ENCODE data around the gene KRT28. TPM values are rescaled to one million over a fixed set of nuclear protein-coding genes. Genes with fewer than 3 reads are reported as not detected.

Gene KRT28
- total RNA-seq, 3 donors from 2014 or later = not detected

DNA sequence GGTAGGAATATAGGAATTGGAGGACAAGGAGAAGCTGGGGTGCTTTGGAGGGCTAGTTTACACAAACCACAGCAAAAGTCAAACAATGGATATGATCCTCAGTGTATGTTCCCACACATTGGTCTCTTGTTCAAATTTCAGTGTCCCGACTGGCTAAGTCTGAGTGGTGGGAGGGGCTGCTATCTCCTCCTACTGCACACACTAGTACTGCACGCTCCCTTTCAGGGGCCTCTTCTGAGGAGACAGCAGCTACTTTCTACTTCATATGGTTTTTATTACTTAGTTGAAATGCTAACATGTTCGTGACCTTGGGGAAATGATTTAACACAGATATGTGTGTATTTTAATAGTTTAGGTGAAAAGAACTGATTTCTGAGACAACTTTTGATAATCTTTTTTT lies 41.5 kb upstream of the KRT28 start:
- DNase-seq (no peak), ATAC-seq (no peak)
- Histone ChIP-seq H3K4me3 (no peak overlapping the region), H3K9me3 (no peaks in the 10 kb centered on the region), H3K4me1 (ENCODE audit: low read depth) (no peaks in the 10 kb centered on the region), H3K36me3 (ENCODE audit: low read depth) (no peaks in the 10 kb centered on the region)
- intact Hi-C loops (cut with DNase I, micrococcal nuclease) = no loop called here
- TF ChIP-seq, protein P1, sequence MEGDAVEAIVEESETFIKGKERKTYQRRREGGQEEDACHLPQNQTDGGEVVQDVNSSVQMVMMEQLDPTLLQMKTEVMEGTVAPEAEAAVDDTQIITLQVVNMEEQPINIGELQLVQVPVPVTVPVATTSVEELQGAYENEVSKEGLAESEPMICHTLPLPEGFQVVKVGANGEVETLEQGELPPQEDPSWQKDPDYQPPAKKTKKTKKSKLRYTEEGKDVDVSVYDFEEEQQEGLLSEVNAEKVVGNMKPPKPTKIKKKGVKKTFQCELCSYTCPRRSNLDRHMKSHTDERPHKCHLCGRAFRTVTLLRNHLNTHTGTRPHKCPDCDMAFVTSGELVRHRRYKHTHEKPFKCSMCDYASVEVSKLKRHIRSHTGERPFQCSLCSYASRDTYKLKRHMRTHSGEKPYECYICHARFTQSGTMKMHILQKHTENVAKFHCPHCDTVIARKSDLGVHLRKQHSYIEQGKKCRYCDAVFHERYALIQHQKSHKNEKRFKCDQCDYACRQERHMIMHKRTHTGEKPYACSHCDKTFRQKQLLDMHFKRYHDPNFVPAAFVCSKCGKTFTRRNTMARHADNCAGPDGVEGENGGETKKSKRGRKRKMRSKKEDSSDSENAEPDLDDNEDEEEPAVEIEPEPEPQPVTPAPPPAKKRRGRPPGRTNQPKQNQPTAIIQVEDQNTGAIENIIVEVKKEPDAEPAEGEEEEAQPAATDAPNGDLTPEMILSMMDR (IDR thresholded peaks at IDR 0.05) = no peak

DNA sequence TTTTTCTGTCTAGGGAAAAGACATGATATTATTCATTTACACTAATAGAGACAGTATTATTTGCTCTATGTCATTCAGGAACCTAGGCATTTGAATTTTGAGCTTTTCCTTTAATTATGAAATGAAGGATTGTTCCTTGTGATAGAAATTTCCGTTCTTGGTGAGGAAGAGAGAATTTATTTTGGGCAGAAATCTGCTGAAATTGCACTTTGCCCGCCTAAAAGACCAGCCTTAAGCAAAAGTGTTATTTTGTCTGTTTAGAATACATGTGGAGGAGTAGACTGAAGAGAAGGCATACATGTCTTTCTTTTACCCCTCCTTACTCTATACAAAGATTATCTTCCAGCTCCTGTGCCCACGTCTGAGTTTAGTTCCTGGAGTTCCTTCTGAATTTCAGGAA lies 39.4 kb upstream of the KRT28 start:
- Histone ChIP-seq H3K36me3 (ENCODE audit: low read depth) (no peaks in the 10 kb centered on the region), H3K4me3 (no peak overlapping the region), H3K9me3 (no peaks in the 10 kb centered on the region), H3K4me1 (ENCODE audit: low read depth) (no peaks in the 10 kb centered on the region)
- intact Hi-C loops (cut with DNase I, micrococcal nuclease) = no loop called here
- TF ChIP-seq, protein P1 (IDR thresholded peaks at IDR 0.05) = no peak
- no peak for DNase-seq
- no peak for ATAC-seq

DNA sequence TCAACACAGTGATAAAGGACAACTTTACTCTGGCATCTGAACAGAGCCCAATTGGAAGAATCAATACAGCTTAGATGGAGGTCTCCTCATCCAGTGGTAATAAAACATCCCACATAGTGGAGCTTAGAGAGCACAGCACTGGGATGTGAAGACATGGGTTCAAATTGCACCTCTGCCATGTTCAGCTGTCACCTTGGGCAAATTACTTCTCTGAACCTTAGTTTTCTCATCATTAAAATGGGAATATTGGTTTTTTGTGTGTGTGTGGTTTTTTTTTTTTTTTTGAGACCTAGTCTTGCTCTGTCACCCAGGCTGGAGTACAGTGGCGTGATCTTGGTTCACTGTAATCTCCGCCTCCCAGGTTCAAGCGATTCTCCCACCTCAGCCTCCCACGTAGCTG lies 36.3 kb upstream of the KRT28 start:
- H3K4me3 ChIP-seq = no peak overlapping the region
- ATAC-seq (no peak), DNase-seq (no peak)

DNA sequence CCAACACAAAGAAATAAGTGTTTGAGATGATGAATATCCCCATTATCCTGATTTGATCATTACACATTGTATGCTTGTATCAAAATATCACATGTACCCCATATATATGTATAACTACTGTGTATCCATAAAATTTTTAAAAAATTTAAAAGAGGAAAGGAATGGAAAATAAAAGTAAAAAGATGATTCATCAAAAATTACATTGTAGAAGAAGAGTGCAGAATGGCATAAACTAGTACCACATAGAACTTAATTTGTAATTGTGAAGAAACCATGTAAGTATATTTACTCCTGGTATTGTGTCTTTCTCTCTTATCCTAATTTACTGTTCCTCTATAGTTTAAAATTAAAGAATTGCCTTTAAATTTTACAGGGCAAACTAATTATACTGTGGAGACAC lies 34.1 kb upstream of the KRT28 start:
- ATAC-seq (no peak), DNase-seq (no peak)
- Histone ChIP-seq H3K36me3 (ENCODE audit: low read depth) (no peaks in the 10 kb centered on the region), H3K9me3 (no peaks in the 10 kb centered on the region), H3K4me1 (ENCODE audit: low read depth) (no peaks in the 10 kb centered on the region), H3K4me3 (no peak overlapping the region)
- intact Hi-C loops (cut with DNase I, micrococcal nuclease) = no loop called here
- TF ChIP-seq, protein P1 (IDR thresholded peaks at IDR 0.05) = no peak

More for the DNA sequence above, 36.3 kb upstream of the KRT28 start:
- no peaks in the 10 kb centered on the region for H3K4me1 ChIP-seq (ENCODE audit: low read depth)
- intact Hi-C loops (cut with DNase I, micrococcal nuclease) = no loop called here
- no peaks in the 10 kb centered on the region for H3K9me3 ChIP-seq
- H3K36me3 ChIP-seq (ENCODE audit: low read depth) = no peaks in the 10 kb centered on the region
- TF ChIP-seq, protein P1 (IDR thresholded peaks at IDR 0.05) = no peak

DNA sequence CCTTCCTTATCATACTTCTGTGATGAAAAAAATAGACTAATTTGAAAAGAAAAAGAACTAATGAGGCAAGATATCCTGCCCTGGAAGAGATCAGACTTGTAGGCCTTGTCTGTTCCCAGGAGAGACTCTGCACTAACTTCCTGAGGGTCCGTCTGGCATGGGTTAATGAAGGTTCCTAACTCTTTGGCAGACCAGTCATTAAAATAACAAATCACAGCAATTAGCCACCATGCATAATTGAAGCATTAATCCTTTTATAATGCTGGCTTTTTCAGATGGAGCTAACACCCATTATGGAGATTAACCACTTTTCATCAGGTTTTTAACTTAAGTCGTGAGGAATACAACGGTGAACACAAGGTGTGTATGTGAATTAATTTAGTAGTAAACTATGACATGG lies 33.1 kb upstream of the KRT28 start:
- intact Hi-C loops (cut with DNase I, micrococcal nuclease) = no loop called here
- DNase-seq = no peak
- TF ChIP-seq, protein P1 (IDR thresholded peaks at IDR 0.05) = no peak
- H3K4me3 ChIP-seq = no peak overlapping the region
- no peaks in the 10 kb centered on the region for H3K4me1 ChIP-seq (ENCODE audit: low read depth)
- no peaks in the 10 kb centered on the region for H3K36me3 ChIP-seq (ENCODE audit: low read depth)
- no peaks in the 10 kb centered on the region for H3K9me3 ChIP-seq
- ATAC-seq = no peak

DNA sequence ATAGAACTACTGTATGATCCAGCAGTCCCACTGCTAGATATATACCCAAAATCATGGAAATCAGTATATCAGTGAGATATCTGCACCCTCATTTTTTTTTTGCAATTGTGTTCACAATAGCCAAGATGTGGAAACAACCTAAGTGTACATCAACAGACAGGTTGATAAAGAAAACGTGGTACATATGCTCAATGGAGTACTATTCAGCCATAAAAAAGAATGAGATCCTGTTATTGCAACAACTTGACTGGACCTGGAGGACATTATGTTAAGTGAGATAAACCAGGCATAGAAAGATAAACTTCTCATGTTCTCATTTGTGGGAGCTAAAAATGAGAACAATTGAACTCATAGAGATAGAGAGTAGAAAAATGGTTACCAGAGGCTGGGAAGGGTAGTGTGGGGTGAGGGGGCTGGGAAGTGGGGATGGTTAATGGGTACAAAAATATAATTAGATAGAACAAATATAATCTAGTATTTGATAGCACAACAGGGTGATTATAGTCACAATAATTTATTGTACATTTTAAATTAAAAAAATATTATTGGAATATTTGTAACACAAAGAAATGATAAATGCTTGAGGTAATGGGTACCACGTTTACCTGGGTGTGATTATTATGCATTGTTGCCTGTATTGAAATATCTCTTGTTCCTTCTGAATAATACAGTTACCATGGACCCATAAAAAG lies 30.5 kb upstream of the KRT28 start:
- no peak for DNase-seq

More for the DNA sequence above, 30.5 kb upstream of the KRT28 start:
- TF ChIP-seq, protein P1 (IDR thresholded peaks at IDR 0.05) = no peak
- ATAC-seq = no peak
- no peak overlapping the region for H3K4me3 ChIP-seq
- no peaks in the 10 kb centered on the region for H3K36me3 ChIP-seq (ENCODE audit: low read depth)
- intact Hi-C loops (cut with DNase I, micrococcal nuclease) = no loop called here
- no peaks in the 10 kb centered on the region for H3K4me1 ChIP-seq (ENCODE audit: low read depth)
- H3K9me3 ChIP-seq = no peaks in the 10 kb centered on the region

All from mucosa of descending colon (tissue), 3 donors.